Endothelial cell (in vitro differentiated cells): ENCODE data around the gene ATP1A3. TPM values are rescaled to one million over a fixed set of nuclear protein-coding genes. Genes with fewer than 3 reads are reported as not detected.

Source experiments
- DNase-seq: peaks from one replicate; pipeline ENCODE4 v3.0.0; 2021; ENCODE audit warnings: low spot score
- H3K27ac Mint-ChIP-seq: one replicate; pipeline ENCODE4 v1.8.0; 2021; ENCODE audit warnings: mixed read lengths, inconsistent platforms; ENCODE audit not compliant: unreplicated experiment
- H3K27me3 Mint-ChIP-seq: one replicate; pipeline ENCODE4 v1.8.0; 2021; ENCODE audit warnings: mild to moderate bottlenecking, moderate library complexity, mixed read lengths, inconsistent platforms; ENCODE audit not compliant: unreplicated experiment
- H3K36me3 Mint-ChIP-seq: one replicate; pipeline ENCODE4 v1.8.0; 2021; ENCODE audit warnings: mild to moderate bottlenecking, low read depth, mixed read lengths, inconsistent platforms; ENCODE audit not compliant: unreplicated experiment
- H3K4me1 Mint-ChIP-seq: one replicate; pipeline ENCODE4 v1.8.0; 2021; ENCODE audit warnings: mild to moderate bottlenecking, mixed read lengths, inconsistent platforms; ENCODE audit not compliant: unreplicated experiment
- H3K4me3 Mint-ChIP-seq: one replicate; pipeline ENCODE4 v1.8.0; 2021; ENCODE audit warnings: mild to moderate bottlenecking, mixed read lengths, inconsistent platforms; ENCODE audit not compliant: unreplicated experiment
- H3K9me3 Mint-ChIP-seq: one replicate; pipeline ENCODE4 v1.8.0; 2021; ENCODE audit warnings: mixed read lengths, inconsistent platforms; ENCODE audit not compliant: unreplicated experiment
- total RNA-seq: library from RNA; stranded (reverse); fragmentation: NEBNext Ultra II Directional; extraction: Animal tissue kit (Norgen Biotek cat#: 25700); gene quantifications from one replicate; pipeline ENCODE4 v1.2.1, GENCODE V29; 2021; ENCODE audit not compliant: unreplicated experiment
- TF ChIP-seq, protein P1 (sequence below): fragments of 200-600 bp; sonication (generic); IDR thresholded peaks from one replicate; pipeline ENCODE4 v1.5.0; 2021; ENCODE audit warnings: antibody characterized with exemption; ENCODE audit not compliant: unreplicated experiment

Gene ATP1A3
- total RNA-seq, 1 donor from 2014 or later, result not detected

- DNase-seq, result peak; percentile 26
- peaks cover 24% of the 10 kb centered on the region for H3K36me3 Mint-ChIP-seq
- H3K4me1 Mint-ChIP-seq, result peaks cover 26% of the 10 kb centered on the region
- H3K4me3 Mint-ChIP-seq, result peak overlapping the region; percentile 72
- H3K27ac Mint-ChIP-seq, result peak overlapping the region; percentile 57
- TF ChIP-seq, protein P1, sequence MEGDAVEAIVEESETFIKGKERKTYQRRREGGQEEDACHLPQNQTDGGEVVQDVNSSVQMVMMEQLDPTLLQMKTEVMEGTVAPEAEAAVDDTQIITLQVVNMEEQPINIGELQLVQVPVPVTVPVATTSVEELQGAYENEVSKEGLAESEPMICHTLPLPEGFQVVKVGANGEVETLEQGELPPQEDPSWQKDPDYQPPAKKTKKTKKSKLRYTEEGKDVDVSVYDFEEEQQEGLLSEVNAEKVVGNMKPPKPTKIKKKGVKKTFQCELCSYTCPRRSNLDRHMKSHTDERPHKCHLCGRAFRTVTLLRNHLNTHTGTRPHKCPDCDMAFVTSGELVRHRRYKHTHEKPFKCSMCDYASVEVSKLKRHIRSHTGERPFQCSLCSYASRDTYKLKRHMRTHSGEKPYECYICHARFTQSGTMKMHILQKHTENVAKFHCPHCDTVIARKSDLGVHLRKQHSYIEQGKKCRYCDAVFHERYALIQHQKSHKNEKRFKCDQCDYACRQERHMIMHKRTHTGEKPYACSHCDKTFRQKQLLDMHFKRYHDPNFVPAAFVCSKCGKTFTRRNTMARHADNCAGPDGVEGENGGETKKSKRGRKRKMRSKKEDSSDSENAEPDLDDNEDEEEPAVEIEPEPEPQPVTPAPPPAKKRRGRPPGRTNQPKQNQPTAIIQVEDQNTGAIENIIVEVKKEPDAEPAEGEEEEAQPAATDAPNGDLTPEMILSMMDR, result no peak
- H3K27me3 Mint-ChIP-seq, result peaks cover 39% of the 10 kb centered on the region
- H3K9me3 Mint-ChIP-seq, result peaks cover 4% of the 10 kb centered on the region
Measured at GRCh38 chr19:41999071-41999877, 5.2 kb upstream of the ATP1A3 start.

DNA sequence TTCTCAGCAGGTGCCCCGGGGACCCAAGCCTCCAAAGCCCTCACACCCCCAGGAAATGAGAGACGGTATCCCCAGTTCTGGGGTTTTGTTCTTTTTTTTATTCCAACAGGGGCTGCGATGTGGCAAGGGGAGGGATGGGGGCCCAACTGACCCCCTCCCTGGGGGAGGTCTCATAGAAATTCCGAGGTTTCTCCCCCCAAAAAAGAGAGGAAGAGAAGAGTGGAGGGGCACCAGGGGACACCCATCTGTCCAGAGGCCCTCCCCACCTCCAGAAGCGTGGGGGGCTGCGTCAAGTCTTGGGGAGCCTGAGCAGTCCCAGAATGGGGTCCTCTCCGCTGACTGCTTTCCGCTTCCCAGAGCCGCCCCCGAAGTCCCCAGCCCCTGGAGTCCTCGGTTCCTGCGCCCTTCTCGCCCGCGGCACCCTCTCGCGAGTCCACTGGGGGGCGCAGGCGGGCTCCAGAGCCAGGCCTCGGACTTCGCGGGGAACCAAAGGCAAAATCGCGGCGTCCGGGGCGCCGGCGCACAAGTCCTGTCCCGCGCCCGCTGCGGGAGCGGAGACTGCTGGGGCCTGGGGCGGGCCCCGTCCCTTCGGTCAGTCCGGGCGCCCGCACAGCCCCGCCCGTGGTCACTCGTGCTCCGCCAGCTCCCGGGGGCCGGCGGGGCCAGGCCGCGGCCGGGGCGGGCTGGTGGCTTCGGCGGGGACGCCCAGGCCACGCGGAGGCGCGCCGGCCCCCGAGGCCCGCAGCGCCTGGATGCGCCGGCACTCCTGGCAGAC lies 4.4 kb upstream of the ATP1A3 start:
- peaks cover 4% of the 10 kb centered on the region for H3K9me3 Mint-ChIP-seq
- peaks cover 42% of the 10 kb centered on the region for H3K27me3 Mint-ChIP-seq
- peaks cover 19% of the 10 kb centered on the region for H3K36me3 Mint-ChIP-seq
- TF ChIP-seq, protein P1, result peak; percentile 79
- peaks cover 22% of the 10 kb centered on the region for H3K4me1 Mint-ChIP-seq
- DNase-seq, result peak; percentile 81
- H3K4me3 Mint-ChIP-seq, result no peak overlapping the region
- H3K27ac Mint-ChIP-seq, result no peak overlapping the region

DNA sequence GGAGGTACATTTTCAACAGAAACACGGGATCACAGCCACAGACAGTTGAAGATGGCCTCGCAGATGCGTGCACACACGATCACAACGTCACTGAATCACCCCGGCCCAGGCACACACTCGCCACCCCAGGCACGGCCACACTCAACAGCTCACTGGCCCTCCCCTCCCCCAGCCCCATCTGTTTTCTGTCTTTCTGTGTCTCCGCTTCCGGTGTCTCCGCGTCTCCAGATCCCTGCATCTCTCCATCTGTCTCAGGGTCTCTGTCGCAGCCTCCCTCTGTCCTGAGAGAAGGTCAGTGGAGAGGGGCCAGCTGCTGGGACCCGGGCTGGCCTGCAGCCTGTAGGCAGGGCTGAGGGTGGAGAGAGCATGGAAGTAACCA lies 3.8 kb upstream of the ATP1A3 start:
- TF ChIP-seq, protein P1, result no peak
- H3K36me3 Mint-ChIP-seq, result peaks cover 19% of the 10 kb centered on the region
- peaks cover 22% of the 10 kb centered on the region for H3K4me1 Mint-ChIP-seq
- no peak for DNase-seq
- H3K27me3 Mint-ChIP-seq, result peaks cover 42% of the 10 kb centered on the region
- no peak overlapping the region for H3K27ac Mint-ChIP-seq
- no peak overlapping the region for H3K4me3 Mint-ChIP-seq
- H3K9me3 Mint-ChIP-seq, result peaks cover 4% of the 10 kb centered on the region

DNA sequence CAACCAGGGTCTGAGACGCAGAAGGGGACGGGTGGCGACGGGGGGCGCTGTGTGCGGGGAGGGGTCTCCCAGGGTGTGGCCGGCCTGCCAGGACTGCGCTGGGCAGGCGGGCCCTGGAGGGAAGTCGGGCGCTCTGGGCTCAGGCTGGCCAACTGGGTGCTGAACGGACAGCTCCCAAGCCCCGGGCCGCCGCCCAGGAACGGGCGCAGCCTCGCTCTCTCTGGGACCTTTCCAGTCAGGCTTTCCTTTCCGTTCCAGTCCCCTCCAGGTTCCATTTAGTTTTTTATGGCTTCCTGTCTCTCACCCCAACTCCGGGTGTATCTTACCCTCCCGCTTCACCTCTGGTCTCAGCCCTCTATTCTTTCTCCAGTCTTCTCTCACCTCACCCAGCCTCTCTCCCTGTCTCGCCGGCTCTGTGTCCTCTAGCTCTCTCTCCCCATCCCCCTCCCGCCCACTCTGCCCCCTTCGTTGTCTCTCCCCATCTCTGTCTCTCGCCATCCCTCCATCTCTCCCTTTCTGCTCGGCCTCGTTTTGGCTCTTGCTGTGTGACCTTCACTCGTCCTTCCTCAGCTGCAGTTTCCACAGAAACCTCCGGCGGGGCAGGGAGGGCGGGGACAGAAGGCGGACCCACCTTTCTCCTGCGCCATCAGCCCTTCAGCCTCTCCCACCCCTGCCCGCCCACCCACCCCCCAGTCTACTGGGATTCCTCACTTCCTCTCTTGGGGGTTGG lies 3.3 kb upstream of the ATP1A3 start:
- H3K36me3 Mint-ChIP-seq, result peaks cover 19% of the 10 kb centered on the region
- no peak overlapping the region for H3K27ac Mint-ChIP-seq
- H3K27me3 Mint-ChIP-seq, result peaks cover 41% of the 10 kb centered on the region
- H3K4me1 Mint-ChIP-seq, result peaks cover 22% of the 10 kb centered on the region
- no peak overlapping the region for H3K4me3 Mint-ChIP-seq
- H3K9me3 Mint-ChIP-seq, result peaks cover 4% of the 10 kb centered on the region
- TF ChIP-seq, protein P1, result no peak
- DNase-seq, result peak; percentile 74
